HG02798 (cell line): Measurements from ENCODE around the gene RFC5.
"Not testable (repeated sequence)": the region's sequence is repeated elsewhere in the genome, so short reads cannot be mapped to it uniquely, and the experiment has no call there.

ENCODE experiments used
- ATAC-seq: cut with Tn5 transposase; IDR thresholded peaks from one replicate; pipeline ENCODE4 v1.9.1; 2021; ENCODE audit warnings: mild to moderate bottlenecking; ENCODE audit not compliant: unreplicated experiment, poor library complexity

RFC5 gene

DNA sequence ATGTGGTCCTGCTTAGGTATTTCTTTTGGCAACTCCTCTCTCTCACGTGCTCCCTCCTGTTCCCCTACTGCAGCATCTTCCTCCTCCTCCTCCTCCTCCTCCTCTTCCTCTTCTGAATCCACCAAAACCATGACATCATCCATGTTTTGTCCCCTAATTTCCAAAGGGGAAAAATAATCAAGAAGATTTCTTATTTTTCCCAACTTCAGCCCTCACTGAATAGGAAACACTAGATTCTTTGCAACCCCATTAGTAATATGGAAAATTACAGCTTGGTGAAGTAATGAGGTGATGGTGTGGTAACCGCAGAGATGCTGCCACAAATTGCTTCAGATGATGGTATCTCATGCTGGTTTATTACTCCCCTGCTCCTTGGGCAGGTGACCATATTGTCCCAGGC lies 51.9 kb downstream of the RFC5 start:
- ATAC-seq, result no peak

DNA sequence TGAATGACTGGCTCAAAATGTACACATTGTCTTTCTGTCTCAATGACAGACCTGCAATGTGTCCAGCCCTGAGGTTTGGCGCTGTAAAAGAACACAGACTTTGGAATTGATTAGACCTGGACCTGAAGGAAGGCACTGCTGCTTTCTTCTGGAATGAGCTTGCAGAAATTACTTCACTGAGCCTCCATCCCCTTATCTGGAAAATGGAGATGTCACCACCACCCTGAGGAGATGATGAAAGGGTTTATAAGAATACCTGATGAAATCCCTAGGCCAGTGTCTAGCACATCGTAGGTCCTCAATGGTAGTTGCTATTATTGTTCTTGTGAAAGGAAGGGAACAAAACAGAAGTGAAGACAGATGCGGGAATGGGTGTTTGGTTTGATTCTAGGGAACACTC lies 54.1 kb downstream of the RFC5 start:
- ATAC-seq, result no peak

DNA sequence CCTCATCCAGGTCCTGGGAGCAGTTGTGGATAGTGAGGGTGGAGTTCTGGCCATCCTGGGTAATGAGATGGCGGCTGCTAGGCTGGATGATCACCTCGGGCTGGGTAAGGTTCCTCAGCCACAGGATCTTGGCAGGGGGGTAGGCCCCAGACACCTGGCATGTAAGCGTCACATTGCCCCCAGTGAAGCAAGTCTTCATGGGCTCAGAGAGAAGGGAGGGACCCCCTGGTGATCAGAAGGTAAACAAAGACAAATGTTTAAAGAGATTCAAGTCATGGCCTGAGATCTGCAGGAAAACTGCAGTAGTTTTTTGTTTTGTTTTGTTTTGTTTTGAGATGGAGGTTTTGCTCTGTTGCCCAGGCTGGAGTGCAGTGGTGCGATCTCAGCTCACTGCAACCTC lies 57.3 kb downstream of the RFC5 start:
- ATAC-seq, result no peak

DNA sequence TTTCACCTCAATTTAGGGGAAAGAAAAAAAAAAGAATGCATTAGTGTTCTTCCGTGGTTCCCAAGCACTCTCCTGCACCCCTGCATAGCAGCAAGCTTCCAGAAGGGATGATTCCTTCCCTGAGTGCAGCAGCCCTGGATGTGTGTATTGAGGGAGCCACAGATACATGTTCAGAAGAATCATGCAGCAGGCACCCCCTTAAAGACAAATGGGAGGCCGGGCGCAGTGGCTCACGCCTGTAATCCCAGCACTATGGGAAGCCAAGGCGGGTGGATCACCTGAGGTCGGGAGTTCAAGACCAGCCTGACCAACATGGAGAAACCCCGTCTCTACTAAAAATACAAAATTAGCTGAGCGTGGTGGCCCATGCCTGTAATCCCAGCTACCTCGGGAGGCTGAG lies 65.0 kb downstream of the RFC5 start:
- not testable (repeated sequence) for ATAC-seq
